A673 (cell line): ENCODE measurements around the gene LAPTM4A.

Experiments used
- CTCF ChIP-seq: fragments of 300-800, 200-600 bp; sonication (generic); conservative IDR thresholded peaks from 2 replicates; pipeline ENCODE4 v1.5.1; 2017; ENCODE audit warnings: low read depth, mild to moderate bottlenecking, antibody characterized with exemption, low read length, moderate library complexity, mixed read lengths
- EZH2 ChIP-seq: fragments of 200-600 bp; sonication (generic); IDR thresholded peaks from 2 replicates; pipeline ENCODE4 v1.6.1; 2017; ENCODE audit warnings: borderline replicate concordance, low read depth, mild to moderate bottlenecking, mixed read lengths, antibody characterized with exemption, low read length; ENCODE audit not compliant: poor library complexity, severe bottlenecking

- TF ChIP-seq CTCF (no peak), EZH2 (no peak)
Observed at GRCh38 chr2:20072436-20073158, 21.2 kb upstream of the LAPTM4A start.
